Right kidney (tissue), 1 donor: ENCODE data around the gene CDH13.

ENCODE experiments used
- DNase-seq: peaks from one replicate; pipeline ENCODE4 v3.0.0-alpha.2; 2016

Gene CDH13

GRCh38 chr16:83125999-83126568, 499.3 kb downstream of the CDH13 start:
- DNase-seq = no peak

DNA sequence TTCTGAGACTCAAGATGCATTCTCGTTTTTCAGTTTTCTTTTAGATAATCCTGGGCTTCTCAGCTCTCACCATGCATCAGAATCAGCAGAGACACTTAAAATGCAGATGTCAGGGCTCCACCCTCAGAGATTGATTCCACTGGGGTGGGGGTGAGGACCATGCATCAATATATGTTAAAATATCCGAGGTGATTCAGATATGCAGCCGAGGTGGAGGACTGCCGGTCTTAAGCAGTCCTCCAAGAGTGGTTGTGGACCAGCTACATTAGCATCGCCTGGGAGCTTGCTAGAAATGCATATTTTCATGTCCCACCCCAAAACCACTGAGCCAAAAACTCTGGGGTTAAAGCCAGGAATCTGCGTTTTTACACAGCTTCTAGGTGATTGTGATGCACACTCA, 501.3 kb downstream of the CDH13 start:
- no peak for DNase-seq

GRCh38 chr16:83130039-83130438, 503.3 kb downstream of the CDH13 start:
- no peak for DNase-seq

GRCh38 chr16:83134638-83135037, 507.9 kb downstream of the CDH13 start:
- DNase-seq = no peak

- no peak for DNase-seq
Observed at GRCh38 chr16:83136419-83136818, 509.6 kb downstream of the CDH13 start.

DNA sequence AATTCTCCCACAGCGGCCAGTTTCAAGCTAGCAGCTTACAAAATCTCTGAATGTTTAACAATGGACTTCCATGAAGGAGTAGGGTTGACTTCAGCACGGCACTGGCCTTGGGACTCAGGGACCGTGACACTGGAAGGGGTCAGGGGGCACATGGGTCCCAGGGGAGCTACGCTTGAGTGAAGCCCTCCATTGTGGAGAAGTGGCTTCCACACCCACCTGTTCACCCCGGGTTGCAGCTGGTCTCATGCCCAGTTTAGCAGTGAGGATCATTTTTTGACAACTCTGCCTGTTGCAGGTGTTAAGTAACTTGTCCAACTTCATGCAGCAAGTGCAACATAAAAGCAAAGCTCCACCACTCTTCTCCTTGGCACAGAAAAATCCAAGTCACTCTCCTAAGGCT, 510.2 kb downstream of the CDH13 start:
- no peak for DNase-seq

- no peak for DNase-seq
Observed at GRCh38 chr16:83137326-83137781, 510.6 kb downstream of the CDH13 start.

DNA sequence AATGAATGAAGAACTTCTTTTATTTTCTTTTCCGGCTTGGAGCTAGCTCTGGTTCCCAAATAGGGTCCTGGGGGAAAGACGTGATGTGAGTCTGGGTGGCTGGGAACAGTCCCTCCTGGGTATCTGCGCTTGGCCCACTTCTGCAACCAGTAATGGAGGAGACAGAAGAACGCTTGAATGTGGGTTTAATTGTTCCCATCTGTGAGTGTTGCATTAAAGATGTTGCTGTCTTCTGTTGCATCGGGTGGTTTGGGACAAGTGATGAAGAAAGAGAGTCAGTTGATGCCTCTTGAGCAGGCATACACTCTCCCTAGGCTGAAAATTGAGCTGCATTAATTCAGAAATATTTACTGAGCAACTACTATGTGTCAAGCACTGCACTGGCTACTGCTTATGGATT, 511.1 kb downstream of the CDH13 start:
- DNase-seq = no peak

DNA sequence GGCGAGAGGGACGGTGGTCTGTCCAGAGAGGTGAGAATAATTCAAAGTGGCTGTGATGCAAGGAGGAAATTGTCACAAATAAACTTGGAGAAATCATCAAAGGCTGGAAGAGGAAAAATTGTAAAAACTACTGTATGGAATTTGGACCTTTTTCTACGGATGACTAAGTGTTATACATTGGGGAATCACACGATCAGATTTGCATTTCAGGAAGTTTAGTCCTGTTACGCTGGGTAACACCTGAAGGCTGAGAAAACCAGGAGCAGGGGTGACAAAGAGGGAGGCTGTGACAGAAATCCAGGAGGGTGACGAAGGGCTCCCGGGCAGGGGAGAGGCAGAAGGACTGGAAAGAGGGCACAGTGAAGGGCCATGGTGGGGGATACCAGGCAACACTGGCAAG, 511.7 kb downstream of the CDH13 start:
- DNase-seq = no peak

DNA sequence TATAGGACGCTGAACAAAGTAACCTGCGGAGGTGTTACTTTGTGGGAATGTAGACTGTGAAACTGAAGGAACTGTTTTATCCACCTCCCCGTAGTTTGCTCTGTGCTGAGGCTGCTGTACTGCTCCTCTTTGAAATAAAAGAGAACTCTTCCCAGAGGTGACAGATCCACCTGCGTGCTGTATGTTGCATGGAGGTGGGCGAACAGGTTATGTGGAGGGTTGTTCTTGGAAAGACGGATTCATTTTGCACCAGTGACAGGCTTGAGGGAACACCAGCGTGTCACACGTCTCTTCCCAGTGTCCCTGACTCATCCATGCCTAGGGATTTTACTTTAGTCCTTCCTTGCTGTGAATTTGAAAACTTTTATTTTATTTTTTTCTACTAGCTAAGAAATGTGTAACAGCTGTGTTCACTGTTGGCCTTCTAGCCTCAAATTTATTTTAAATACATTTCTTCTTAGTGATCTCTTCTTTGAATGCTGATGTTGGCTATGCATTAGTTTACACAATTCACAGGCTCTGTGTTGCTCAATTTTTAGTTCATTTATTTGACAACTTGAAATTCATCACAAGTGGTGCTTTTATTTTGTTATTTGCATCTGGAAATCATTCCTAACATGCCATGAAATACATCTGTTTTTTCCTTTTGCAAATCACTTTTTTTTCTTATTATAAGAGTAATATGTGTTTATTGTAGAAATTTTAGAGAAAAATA, 512.4 kb downstream of the CDH13 start:
- DNase-seq = no peak

DNA sequence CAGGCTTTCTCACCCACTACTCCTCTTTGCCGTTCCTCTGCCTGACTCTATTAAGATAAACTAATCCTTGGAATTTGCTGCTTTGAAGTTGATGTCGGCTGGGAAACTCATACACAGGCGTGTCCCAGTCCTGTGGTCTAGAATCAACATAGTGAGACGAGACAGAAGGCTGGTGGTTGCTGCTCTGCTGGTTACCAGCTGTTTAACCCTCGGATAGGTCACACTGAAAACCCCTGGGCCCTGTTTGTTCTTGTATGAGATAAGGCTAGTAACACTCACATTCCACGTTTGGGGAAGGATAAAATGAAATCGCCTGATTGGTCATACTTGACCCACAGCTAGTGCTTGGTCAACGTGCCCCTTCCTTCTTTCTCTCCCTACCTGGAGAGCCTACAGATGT, 517.0 kb downstream of the CDH13 start:
- DNase-seq = no peak

DNA sequence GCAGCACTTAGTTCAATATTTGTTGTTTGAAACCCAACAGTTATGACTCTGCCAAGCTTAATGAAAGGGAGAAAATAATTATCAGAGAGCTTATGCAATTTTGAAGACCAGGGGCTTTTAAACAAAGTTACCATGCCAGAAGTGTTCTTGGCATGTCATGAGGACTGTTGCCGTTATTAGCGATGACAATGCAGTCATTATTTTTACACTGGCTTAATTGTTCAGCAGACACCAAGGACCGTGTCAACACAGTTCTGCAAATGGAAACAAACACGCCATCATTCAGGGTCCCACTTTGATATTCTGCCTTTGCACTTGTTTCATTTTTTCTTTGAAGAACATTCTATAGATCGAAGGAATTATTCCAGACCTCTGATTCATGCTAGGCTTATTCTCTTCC, 518.5 kb downstream of the CDH13 start:
- no peak for DNase-seq

GRCh38 chr16:83147244-83147643, 520.5 kb downstream of the CDH13 start:
- DNase-seq = no peak

GRCh38 chr16:83158320-83158957, 531.7 kb downstream of the CDH13 start:
- no peak for DNase-seq

DNA sequence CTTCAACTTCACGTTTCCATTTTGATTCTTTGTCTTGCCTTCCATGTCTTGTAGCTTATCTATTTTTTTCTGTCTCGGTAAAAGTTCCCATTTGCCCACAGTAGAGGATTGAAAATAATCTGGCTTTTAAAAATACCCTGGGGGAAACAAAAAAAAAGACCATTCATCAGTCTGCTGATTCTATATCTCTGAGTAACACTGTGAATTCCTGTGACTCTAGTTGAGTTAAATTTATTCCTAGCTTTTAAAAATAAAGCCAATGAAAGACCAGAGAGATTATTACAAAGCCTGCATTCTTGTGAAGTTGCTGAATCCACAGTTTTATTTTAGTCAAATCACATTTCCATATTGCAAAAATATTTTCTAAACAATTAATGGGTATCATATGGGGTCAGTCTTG, 532.3 kb downstream of the CDH13 start:
- no peak for DNase-seq

GRCh38 chr16:83160287-83161020, 533.7 kb downstream of the CDH13 start:
- DNase-seq = no peak

GRCh38 chr16:83162791-83163190, 536.0 kb downstream of the CDH13 start:
- DNase-seq = no peak

DNA sequence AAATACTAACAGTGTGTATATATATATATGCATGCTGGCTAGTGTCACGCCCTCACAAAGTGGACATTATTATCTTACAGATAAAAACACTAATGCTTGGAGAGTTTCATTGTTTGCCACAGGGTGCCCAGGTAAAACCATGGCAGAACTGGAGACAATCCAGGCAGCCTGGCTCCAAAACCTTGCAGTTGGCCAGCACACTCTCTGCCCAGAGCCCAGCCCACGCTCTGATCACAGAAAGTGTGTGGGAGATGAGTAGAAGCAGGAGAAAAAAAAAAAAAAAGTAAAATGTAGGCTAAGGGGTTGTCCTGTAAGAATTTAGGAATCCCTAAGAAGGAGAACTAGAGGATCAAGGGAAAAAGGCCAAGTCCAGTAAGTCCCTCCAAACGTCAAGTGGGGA, 538.0 kb downstream of the CDH13 start:
- DNase-seq = no peak

DNA sequence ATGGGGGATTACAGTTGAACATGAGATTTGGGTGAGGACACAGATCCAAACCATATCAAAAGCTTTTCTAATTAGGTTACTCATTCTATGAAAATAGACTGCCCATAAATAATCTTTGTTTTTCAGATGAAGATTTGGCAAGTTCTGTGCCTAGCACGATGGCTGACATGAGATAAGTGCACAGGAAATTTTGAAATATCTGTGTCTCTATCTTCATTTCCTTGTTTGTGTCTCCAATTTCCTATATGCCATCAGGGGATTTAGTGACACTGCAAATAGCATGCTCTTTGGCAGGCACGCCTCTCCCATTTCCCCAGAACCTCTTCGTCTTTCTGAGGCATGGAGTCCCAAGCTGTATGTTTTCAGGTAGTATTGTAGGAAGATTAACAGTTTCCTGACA, 544.6 kb downstream of the CDH13 start:
- no peak for DNase-seq

GRCh38 chr16:83174671-83175070, 547.9 kb downstream of the CDH13 start:
- DNase-seq = no peak

GRCh38 chr16:83176802-83177201, 550.0 kb downstream of the CDH13 start:
- no peak for DNase-seq

DNA sequence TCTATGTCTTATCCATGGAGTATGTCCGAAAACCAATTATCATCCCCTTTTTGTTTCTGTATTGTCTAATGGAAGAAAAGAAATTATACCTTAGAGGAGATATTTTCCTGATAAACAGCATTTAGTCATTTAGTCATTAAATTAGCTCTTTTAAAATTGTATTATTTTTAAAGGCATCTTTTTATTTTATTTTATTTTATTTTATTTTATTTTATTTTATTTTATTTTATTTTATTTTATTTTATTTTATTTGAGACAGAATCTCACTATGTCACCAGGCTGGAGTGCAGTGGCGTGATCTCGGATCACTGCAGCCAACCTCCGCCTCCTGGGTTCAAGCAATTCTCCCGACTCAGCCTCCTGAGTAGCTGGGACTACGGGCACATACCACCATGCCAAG, 559.1 kb downstream of the CDH13 start:
- DNase-seq = no peak

- DNase-seq = no peak
Observed at GRCh38 chr16:83187405-83187804, 560.6 kb downstream of the CDH13 start.
